K562 treated with DMSO at 1 percent for 48 hours (cell line): ENCODE data around the gene CPNE4. TPM values are rescaled to one million over a fixed set of nuclear protein-coding genes. Genes with fewer than 3 reads are reported as not detected.

ENCODE experiments used
- total RNA-seq: library from RNA; unstranded; fragments of 300-600 nt; gene quantifications from 2 replicates; pipeline ENCODE4 v1.2.3, GENCODE V29; 2022; ENCODE audit warnings: low replicate concordance; ENCODE audit errors: extremely low read depth

The CPNE4 gene
- not detected in 2 replicates for total RNA-seq

DNA sequence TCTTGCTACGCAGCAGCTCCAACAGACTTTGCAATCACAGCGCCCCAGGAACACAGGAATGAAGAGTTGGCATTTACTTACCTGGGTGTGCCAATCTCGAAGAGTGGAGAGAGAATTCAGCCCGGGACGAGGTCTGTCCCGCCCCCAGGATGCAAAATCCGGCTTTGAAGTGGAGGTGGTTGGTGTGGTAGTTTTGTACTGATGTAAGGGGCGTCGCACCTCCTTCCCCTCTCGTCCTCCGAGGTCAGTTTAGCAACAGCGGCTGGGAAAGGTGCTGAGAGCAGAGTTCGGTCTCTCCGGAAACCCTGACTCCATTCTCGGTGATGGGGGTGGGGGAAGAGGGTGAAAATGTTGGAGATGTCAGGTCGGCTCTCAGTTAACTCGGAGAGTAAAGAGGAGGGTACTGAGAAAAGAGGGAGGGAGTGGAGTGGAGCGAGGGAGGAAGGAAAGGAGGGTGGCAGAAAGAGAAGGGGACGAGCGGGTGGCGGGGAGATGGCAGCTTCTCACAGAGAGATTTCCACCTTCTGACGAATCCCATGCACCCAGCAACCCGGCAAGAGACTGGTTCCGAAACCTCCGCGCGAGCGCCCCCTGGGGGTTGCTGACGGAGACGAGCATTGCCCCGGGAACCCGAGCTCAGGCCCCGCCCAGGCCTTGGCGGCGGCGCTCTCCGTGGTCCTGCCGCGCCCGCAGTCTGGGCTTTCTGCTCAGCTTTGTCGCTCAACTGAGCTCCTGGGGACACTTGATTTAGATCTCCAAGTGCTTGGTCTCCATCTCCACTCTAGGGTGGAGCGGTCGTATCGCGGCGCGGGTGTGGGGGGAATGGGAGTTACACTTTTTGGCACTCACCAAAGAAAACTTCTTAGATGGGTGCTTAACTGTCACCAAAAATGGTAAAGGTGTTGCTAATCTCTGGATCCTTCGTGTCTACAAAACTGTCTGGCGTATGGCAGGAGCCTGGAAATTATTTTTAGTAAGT is at the start of gene CPNE4:
TSS of gene CPNE4 (minus strand) at position 529 of the 979 bp plus-strand sequence.

GRCh38 chr3:131502530-131503319 is 532.1 kb downstream of the CPNE4 start, which contains the start of gene MRPL3:
MRPL3 (minus strand) TSS chr3:131502971; CDS start chr3:131502821, 150 bp downstream.

